Measurements from ENCODE around the gene CCL3.

DNA sequence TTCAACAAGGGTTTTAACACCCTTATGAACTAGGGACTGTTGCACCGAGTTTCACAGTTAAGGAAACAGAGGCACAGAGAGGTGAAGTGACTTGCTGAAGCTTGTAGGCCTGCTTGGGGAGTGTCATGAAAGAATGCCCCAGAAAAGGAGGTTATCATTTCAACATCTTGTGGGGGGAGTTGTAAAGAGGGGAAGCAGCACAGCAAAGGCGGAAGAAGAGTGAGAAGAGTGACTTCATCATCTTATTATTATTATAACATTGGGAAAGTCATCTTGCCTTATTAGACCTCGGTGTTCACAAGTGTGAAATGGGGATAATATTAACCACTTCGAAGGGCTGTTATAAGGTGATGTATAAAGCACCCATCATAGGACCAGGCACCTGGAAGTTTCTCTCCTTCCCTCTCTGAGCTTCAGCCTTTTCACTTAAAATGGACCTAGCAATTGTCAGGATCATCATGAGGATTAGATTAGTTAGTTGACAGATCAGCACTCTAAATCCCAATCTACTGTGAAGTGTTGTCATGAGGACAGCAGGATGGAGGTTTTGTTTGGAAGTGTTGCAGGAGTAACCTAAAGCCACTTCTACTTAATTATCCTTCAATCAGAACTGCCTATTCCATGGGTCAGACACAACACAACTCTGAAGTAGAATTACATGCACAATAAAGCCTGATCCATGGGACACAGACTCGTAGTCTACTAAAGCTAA lies 16.0 kb upstream of the CCL3 start:
- TF ChIP-seq, protein P1, sequence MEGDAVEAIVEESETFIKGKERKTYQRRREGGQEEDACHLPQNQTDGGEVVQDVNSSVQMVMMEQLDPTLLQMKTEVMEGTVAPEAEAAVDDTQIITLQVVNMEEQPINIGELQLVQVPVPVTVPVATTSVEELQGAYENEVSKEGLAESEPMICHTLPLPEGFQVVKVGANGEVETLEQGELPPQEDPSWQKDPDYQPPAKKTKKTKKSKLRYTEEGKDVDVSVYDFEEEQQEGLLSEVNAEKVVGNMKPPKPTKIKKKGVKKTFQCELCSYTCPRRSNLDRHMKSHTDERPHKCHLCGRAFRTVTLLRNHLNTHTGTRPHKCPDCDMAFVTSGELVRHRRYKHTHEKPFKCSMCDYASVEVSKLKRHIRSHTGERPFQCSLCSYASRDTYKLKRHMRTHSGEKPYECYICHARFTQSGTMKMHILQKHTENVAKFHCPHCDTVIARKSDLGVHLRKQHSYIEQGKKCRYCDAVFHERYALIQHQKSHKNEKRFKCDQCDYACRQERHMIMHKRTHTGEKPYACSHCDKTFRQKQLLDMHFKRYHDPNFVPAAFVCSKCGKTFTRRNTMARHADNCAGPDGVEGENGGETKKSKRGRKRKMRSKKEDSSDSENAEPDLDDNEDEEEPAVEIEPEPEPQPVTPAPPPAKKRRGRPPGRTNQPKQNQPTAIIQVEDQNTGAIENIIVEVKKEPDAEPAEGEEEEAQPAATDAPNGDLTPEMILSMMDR (IDR thresholded peaks at IDR 0.05): no peak
- TF ChIP-seq POLR2A (IDR thresholded peaks at IDR 0.05): no peak

Measured in Peyer's patch (tissue), 4 donors.